ENCODE measurements around the gene VAV2.
"Not testable (repeated sequence)": the region's sequence is repeated elsewhere in the genome, so short reads cannot be mapped to it uniquely, and the experiment has no call there.

Gene VAV2

GRCh38 chr9:133754688-133755227 is 237.4 kb downstream of the VAV2 start:
- Mint-ChIP-seq H3K4me1 (ENCODE audit: low read depth) (no peaks in the 10 kb centered on the region), H3K27ac (no peak overlapping the region), H3K27me3 (peaks cover 48% of the 10 kb centered on the region), H3K9me3 (no peaks in the 10 kb centered on the region), H3K4me3 (no peak overlapping the region), H3K36me3 (ENCODE audit: low read depth) (no peaks in the 10 kb centered on the region)
- DNase-seq, result no peak

- Mint-ChIP-seq H3K9me3 (no peaks in the 10 kb centered on the region), H3K36me3 (ENCODE audit: low read depth) (no peaks in the 10 kb centered on the region), H3K4me3 (no peak overlapping the region), H3K27me3 (peaks cover 52% of the 10 kb centered on the region), H3K4me1 (ENCODE audit: low read depth) (no peaks in the 10 kb centered on the region), H3K27ac (no peak overlapping the region)
- no peak for DNase-seq
Observed at GRCh38 chr9:133754187-133754586, 237.9 kb downstream of the VAV2 start.

DNA sequence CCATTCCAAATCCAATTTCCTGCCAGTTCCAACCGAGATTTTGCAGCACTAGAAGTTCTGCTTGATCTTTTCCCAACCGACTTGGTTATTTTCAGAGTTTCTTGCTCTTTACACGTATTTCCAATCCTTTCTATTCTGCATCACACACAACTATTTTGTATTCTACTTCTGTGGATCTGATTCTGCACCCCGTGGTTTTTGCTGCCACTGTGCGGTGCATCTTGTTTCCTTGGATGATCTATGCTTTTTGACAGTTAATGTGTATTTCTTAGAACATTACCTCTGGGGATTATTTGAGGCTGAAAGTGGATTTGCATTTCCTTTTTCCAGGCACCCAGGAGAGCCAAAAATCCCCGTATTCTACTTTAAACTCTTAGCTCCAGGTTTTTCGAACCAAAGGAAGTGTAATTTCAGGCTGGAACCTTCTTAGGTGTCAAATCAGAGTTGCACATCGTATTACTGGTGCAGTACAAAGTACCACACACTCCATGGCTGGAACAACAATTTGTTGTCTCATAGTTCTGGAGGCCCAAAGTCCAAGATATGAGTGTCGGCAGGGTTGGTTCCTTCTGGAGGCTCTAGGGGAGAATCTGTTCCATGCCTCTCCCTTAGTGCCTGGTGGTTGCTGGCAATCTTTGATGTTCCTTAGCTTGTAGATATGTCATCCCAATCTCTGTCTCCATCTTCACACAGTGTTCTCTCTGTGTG is 239.2 kb downstream of the VAV2 start:
- Mint-ChIP-seq H3K27me3 (peaks cover 59% of the 10 kb centered on the region), H3K27ac (no peak overlapping the region), H3K4me3 (no peak overlapping the region), H3K4me1 (ENCODE audit: low read depth) (no peaks in the 10 kb centered on the region), H3K36me3 (ENCODE audit: low read depth) (no peaks in the 10 kb centered on the region), H3K9me3 (no peaks in the 10 kb centered on the region)
- DNase-seq, result no peak

DNA sequence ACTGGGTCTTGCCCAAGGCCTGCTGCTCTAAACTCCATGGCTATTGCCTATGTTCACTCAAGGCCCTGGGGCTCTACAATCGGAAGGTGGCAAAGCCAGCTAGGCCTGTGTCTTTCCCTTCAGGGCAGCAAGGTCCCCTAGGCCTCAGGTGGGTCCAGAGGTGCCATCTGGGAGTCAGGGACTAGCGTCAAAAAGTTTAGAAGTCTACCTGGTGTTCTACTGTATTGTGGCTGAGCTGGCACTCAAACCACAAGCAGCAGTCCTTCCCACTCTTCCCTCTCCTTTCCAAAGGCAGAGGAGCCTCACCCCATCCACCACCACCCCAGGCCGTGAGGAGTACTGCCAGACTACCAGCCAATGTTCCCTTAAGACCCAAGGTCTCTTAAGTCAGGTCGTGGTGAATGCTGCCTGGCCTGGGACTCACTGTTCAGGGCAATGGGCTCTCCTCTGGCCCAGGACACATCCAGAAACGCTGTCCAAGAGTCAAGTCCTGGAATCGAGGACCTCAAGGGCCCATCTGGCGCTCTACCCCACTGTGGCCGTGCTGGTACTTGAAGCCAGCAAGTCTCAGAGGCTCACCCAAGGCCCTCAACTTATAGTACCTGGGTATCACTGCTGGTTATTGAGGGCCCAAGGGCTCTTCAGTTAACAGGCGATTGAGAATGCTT is 241.0 kb downstream of the VAV2 start:
- Mint-ChIP-seq H3K9me3 (no peaks in the 10 kb centered on the region), H3K4me3 (no peak overlapping the region), H3K27ac (no peak overlapping the region), H3K4me1 (ENCODE audit: low read depth) (no peaks in the 10 kb centered on the region), H3K27me3 (peaks cover 65% of the 10 kb centered on the region), H3K36me3 (ENCODE audit: low read depth) (no peaks in the 10 kb centered on the region)
- DNase-seq, result peak; percentile 20

DNA sequence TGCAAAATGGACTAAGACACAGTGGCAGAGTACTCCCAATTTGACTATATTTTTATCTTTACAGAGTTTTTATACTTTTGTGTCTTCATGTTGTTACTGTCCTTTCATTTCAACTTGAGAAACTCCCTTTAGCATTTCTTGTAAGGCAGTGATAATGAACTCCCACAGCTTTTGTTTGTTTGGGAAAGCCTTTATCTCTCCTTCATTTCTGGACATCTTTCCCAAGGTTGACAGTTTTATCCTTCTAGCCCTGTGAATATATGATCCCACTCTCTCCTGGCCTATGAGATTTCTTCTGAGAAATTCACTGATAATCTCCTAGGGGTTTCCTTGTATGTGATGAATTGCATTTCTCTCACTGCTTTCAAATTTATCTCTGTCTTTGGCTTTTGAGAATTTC is 244.8 kb downstream of the VAV2 start:
- Mint-ChIP-seq H3K4me1 (ENCODE audit: low read depth) (no peaks in the 10 kb centered on the region), H3K4me3 (no peak overlapping the region), H3K36me3 (ENCODE audit: low read depth) (no peaks in the 10 kb centered on the region), H3K9me3 (no peaks in the 10 kb centered on the region), H3K27me3 (peaks cover 42% of the 10 kb centered on the region), H3K27ac (no peak overlapping the region)
- DNase-seq, result no peak

- H3K9me3 Mint-ChIP-seq; H3K27ac Mint-ChIP-seq; H3K4me3 Mint-ChIP-seq; H3K36me3 Mint-ChIP-seq (ENCODE audit: low read depth); H3K4me1 Mint-ChIP-seq (ENCODE audit: low read depth); DNase-seq: not testable (repeated sequence)
- peaks cover 23% of the 10 kb centered on the region for H3K27me3 Mint-ChIP-seq
Observed at GRCh38 chr9:133744528-133744927, 247.6 kb downstream of the VAV2 start.

- peak; percentile 86 for DNase-seq
- Mint-ChIP-seq H3K27ac (no peak overlapping the region), H3K27me3 (peaks cover 13% of the 10 kb centered on the region), H3K4me1 (ENCODE audit: low read depth) (peaks cover 6% of the 10 kb centered on the region), H3K9me3 (no peaks in the 10 kb centered on the region), H3K4me3 (no peak overlapping the region), H3K36me3 (ENCODE audit: low read depth) (no peaks in the 10 kb centered on the region)
Observed at GRCh38 chr9:133742849-133743444, 249.2 kb downstream of the VAV2 start.

- Mint-ChIP-seq H3K27ac (no peak overlapping the region), H3K27me3 (peaks cover 10% of the 10 kb centered on the region), H3K9me3 (no peaks in the 10 kb centered on the region), H3K4me3 (no peak overlapping the region), H3K36me3 (ENCODE audit: low read depth) (no peaks in the 10 kb centered on the region), H3K4me1 (ENCODE audit: low read depth) (peaks cover 9% of the 10 kb centered on the region)
- DNase-seq, result no peak
Observed at GRCh38 chr9:133742251-133742650, 249.9 kb downstream of the VAV2 start.

DNA sequence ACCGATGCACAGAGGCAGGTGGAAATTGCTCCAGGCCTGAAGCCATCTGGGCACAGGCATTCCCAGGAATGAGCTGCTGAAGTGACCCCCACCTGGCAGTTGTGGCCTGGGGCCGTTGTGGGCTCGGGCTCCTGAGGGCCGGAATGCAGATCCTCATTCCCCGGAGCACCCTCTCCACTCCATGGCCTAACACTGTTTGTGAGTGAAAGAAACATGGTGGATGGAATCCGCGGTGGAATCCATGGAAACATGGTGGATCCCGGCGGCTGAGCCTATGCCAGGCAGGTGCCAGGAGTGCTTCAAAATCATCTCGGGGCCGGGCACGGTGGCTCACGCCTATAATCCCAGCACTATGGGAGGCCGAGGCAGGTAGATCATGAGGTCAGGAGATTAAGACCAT is 250.4 kb downstream of the VAV2 start:
- Mint-ChIP-seq H3K4me1 (ENCODE audit: low read depth) (peaks cover 9% of the 10 kb centered on the region), H3K27me3 (peaks cover 10% of the 10 kb centered on the region), H3K27ac (no peak overlapping the region), H3K4me3 (no peak overlapping the region), H3K36me3 (ENCODE audit: low read depth) (no peaks in the 10 kb centered on the region), H3K9me3 (no peaks in the 10 kb centered on the region)
- no peak for DNase-seq

DNA sequence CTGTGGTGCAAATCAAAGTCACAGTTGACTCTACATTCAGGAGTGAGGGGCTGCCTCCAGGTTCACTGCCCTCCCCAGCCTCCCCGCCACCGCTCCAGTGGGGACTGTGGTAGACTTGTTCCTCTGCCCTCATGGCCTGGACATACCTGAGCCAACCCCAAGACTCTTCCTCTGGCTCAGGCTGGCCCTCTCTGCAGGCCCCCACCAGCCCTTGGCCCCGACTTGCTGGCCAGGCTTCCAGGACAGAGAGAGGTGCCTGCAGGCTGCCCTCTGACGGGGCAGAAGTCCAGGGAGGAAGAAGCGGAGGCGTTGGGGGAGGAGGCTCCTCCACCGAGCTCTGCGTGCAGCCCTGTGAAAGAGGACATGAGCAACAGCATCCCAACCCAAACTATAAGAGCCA is 251.2 kb downstream of the VAV2 start:
- Mint-ChIP-seq H3K4me3 (no peak overlapping the region), H3K36me3 (ENCODE audit: low read depth) (no peaks in the 10 kb centered on the region), H3K4me1 (ENCODE audit: low read depth) (peaks cover 9% of the 10 kb centered on the region), H3K9me3 (no peaks in the 10 kb centered on the region), H3K27ac (no peak overlapping the region), H3K27me3 (peaks cover 5% of the 10 kb centered on the region)
- no peak for DNase-seq

DNA sequence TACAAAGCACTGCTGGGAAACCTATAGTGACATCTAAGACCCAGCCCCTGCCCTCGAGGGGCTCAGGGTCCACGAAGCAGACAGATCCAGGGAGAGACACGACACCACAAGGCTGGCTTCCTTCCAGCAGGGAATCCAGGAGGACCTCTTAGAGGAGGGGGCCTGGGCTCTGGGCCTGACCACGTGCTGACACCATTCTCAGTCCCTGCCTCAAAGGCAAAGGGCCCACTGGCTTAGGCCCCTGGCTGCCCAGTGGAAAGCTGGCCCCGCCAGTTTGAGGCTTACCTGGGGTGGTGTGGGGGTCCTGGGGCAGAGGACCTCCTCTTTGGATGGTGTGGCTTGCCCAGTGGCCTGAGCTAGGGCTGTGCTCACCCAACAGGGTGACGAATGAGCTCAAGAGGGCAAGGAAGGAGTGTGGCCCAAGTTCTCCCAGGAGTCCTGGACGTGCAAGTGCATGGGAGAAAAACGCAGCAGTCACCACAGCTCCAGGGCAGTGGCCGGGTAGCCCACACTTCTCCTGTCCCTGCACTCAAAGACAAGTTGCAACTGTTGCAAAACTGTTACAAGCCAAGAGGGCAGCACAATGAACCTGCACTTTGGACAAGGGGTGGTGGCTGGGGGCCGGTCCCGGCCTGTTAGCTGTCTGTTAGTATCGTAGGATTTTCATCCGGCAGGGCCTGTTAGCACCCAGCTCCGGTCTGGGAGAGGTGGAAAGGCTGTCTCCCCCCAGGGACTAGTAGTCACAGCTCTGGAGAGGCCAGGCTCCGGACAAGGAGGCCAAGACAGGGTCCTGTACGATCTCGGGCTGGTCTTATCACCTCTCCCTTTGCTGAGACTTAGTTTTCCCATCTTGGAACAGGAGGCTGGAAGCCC is 252.5 kb downstream of the VAV2 start:
- Mint-ChIP-seq H3K27me3 (peaks cover 5% of the 10 kb centered on the region), H3K36me3 (ENCODE audit: low read depth) (no peaks in the 10 kb centered on the region), H3K4me1 (ENCODE audit: low read depth) (peaks cover 9% of the 10 kb centered on the region)

GRCh38 chr9:133738640-133739225 is 253.4 kb downstream of the VAV2 start:
- Mint-ChIP-seq H3K27me3 (no peaks in the 10 kb centered on the region), H3K36me3 (ENCODE audit: low read depth) (no peaks in the 10 kb centered on the region), H3K4me1 (ENCODE audit: low read depth) (peaks cover 9% of the 10 kb centered on the region), H3K27ac (no peak overlapping the region), H3K4me3 (no peak overlapping the region), H3K9me3 (no peaks in the 10 kb centered on the region)
- DNase-seq, result no peak

More for the DNA sequence above, 252.5 kb downstream of the VAV2 start:
- no peak overlapping the region for H3K4me3 Mint-ChIP-seq
- H3K27ac Mint-ChIP-seq, result no peak overlapping the region
- no peak for DNase-seq
- no peaks in the 10 kb centered on the region for H3K9me3 Mint-ChIP-seq

GRCh38 chr9:133737774-133738639 is 254.1 kb downstream of the VAV2 start, which contains the start of gene SARDH:
Gene SARDH (minus strand): TSS chr9:133738352. CDS start chr9:133734173, 4,179 bp downstream.
- Mint-ChIP-seq H3K9me3 (no peaks in the 10 kb centered on the region), H3K27me3 (no peaks in the 10 kb centered on the region), H3K36me3 (ENCODE audit: low read depth) (no peaks in the 10 kb centered on the region), H3K27ac (peak within 1 kb of the TSS; percentile 37), H3K4me3 (peak within 1 kb of the TSS; percentile 45), H3K4me1 (ENCODE audit: low read depth) (peaks cover 9% of the 10 kb centered on the region)
- peak; percentile 76 for DNase-seq

All from activated T-cell treated with anti-CD3 and anti-CD28 coated beads, Interleukin-2, amount 50 U/mL, for 24 hours (primary cell).